ENCODE data around the gene SLC25A21.
A peak's percentile ranks its signal among the peaks of the same experiment; 100 is the strongest.
"Not testable (repeated sequence)": the region's sequence is repeated elsewhere in the genome, so short reads cannot be mapped to it uniquely, and the experiment has no call there.

The SLC25A21 gene

GRCh38 chr14:37083599-37083998, 88.8 kb downstream of the SLC25A21 start:
- DNase-seq, result no peak

GRCh38 chr14:37082449-37082848, 90.0 kb downstream of the SLC25A21 start:
- DNase-seq, result no peak

GRCh38 chr14:37081856-37082255, 90.5 kb downstream of the SLC25A21 start:
- DNase-seq, result no peak

GRCh38 chr14:37081218-37081617, 91.2 kb downstream of the SLC25A21 start:
- DNase-seq, result no peak

- DNase-seq, result peak; percentile 35
These were observed 94.3 kb downstream of the SLC25A21 start for GRCh38 chr14:37078131-37078530.

- DNase-seq, result not testable (repeated sequence)
These were observed 98.1 kb downstream of the SLC25A21 start for GRCh38 chr14:37074320-37074719.

- no peak for DNase-seq
These were observed 108.8 kb downstream of the SLC25A21 start for GRCh38 chr14:37063467-37064240.

- DNase-seq, result no peak
These were observed 110.1 kb downstream of the SLC25A21 start for GRCh38 chr14:37062191-37062803.

- no peak for DNase-seq
These were observed 110.7 kb downstream of the SLC25A21 start for GRCh38 chr14:37061697-37062096.

GRCh38 chr14:37060496-37061260, 111.7 kb downstream of the SLC25A21 start:
- no peak for DNase-seq

- no peak for DNase-seq
These were observed 114.6 kb downstream of the SLC25A21 start for GRCh38 chr14:37057776-37058175.

GRCh38 chr14:37056473-37056872, 115.9 kb downstream of the SLC25A21 start:
- peak; percentile 47 for DNase-seq

GRCh38 chr14:37054869-37055268, 117.5 kb downstream of the SLC25A21 start:
- no peak for DNase-seq

- no peak for DNase-seq
These were observed 118.3 kb downstream of the SLC25A21 start for GRCh38 chr14:37054144-37054543.

GRCh38 chr14:37051680-37052079, 120.7 kb downstream of the SLC25A21 start:
- no peak for DNase-seq

- DNase-seq, result no peak
These were observed 121.3 kb downstream of the SLC25A21 start for GRCh38 chr14:37051153-37051552.

- DNase-seq, result no peak
These were observed 123.7 kb downstream of the SLC25A21 start for GRCh38 chr14:37048666-37049071.

- no peak for DNase-seq
These were observed 124.4 kb downstream of the SLC25A21 start for GRCh38 chr14:37047996-37048395.

- no peak for DNase-seq
These were observed 125.2 kb downstream of the SLC25A21 start for GRCh38 chr14:37047226-37047625.

- no peak for DNase-seq
These were observed 125.6 kb downstream of the SLC25A21 start for GRCh38 chr14:37046815-37047214.

GRCh38 chr14:37045340-37046061, 126.9 kb downstream of the SLC25A21 start:
- no peak for DNase-seq

- DNase-seq, result no peak
These were observed 134.6 kb downstream of the SLC25A21 start for GRCh38 chr14:37037636-37038387.
